NOMO-1 treated with dmso at 0.1 percent for 144 hours (cell line): ENCODE measurements around the gene KIF5B.
"Not testable (repeated sequence)": the region's sequence is repeated elsewhere in the genome, so short reads cannot be mapped to it uniquely, and the experiment has no call there.

Experiments used
- DNase-seq: peaks from one replicate; lab custom pipeline; 2025; ENCODE audit not compliant: unreplicated experiment; lab: John Stamatoyannopoulos, UW

KIF5B gene

GRCh38 chr10:32017044-32017443 lies 39.2 kb downstream of the KIF5B start:
- DNase-seq, result no peak

DNA sequence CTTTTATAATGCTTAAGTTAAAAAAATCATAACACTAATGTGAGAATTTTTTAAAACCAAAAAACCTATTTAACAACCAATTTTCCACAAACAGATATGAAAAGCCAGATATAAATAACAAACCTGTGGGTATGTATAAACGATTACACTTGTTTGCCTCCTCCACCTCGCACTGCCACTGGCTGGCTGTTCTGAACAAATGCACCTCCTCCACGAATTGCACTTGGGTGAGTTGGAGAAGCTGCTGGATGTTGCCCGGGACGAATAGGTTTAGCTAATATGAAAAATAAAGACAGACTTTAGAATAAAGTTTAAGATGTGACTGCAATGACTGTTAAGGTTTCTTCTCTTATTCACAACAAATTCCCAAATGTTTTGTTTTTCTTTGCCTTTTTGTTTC lies 40.8 kb downstream of the KIF5B start:
- DNase-seq, result no peak

DNA sequence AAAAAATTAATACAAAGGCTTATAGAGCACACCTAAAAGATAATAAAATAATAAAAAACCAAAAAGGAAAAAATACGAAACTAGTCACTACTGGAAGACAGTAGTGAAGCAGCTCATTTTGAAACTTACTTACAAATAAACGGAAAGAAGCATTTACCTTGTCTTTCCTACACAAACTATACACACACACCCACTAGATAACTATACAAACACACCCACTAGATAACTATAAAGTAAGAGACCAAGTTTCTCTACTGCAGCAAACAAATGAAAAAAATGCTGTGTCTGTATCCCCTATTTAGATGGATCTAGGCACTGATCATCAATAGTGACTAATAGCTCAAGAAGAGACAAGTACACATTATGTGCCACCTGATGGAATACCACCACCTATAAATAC lies 49.2 kb downstream of the KIF5B start:
- no peak for DNase-seq

DNA sequence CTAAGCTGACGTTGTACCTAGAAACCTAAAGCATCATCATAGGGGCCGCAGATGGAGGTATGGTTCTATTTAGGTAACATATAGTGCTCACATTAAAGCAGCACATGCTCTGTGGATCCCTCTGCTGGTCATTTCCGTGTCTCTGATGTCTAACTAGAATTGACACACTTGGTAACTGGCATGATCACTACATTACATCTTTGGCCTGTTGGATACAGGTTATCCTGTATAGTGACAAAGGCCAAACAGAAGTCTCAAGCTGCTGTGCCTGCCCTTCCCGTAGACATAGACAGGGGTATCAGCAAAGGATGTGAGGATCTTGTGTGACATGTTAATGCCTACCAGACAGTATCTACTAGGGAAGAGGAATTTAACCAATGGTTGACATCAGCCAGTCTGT lies 51.2 kb downstream of the KIF5B start:
- DNase-seq, result no peak

DNA sequence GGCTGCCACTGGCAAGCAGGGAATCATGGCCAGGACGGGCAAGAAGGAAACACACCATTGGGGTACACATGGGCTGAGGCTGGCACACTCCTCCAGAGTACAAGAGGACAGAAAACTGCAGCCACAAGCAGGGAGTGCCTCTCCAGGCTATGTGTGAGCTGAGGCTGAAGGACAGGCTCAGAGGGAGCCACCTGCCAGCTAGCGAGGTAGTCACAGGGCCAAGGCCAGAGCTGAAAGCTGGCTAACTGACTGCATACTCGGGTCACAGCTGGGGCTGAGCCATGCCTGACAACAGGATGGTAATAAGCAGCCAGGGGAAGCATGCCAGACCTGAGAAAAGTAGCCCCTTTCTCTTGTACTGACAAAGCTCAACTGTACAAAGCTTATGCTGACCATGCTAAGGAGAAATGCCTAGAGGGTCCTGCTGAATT lies 52.0 kb downstream of the KIF5B start:
- no peak for DNase-seq

DNA sequence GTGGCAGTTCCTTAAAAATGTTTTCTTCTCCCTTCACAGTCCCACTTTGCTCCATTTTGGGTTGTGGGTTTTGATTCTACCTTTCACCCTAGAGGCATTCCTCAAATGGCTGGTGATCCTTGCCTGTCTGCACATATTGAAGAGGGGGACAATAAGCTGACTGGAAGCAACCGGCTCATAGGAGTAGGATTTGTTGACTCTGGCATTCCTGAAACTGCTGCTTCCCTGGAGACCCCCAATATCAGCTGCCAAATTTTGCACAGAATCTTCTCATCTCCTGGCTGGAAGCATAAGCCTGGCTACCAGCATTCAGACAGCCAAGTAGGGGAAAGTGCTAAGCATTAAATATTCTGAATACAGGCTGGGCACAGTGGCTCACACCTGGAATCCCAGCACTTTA lies 53.7 kb downstream of the KIF5B start:
- no peak for DNase-seq

DNA sequence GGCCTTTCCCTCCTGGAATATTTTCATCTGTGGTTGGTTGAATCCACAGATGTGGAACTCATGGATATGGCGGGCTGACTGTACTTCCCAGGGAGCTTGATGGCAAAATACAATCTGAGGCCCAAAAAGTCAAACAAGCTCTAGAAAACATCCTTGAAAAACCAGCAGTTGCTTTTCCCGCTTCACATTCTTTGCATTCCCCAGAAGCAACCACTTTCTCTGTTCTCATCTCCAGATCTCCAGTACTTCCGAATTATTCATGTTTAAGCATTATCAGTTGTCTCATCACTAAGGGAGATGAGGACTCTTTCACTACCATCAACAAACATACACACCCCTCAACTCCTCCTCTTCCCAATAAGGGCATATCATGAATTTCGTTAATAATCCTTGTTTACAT lies 55.3 kb downstream of the KIF5B start:
- DNase-seq, result no peak

DNA sequence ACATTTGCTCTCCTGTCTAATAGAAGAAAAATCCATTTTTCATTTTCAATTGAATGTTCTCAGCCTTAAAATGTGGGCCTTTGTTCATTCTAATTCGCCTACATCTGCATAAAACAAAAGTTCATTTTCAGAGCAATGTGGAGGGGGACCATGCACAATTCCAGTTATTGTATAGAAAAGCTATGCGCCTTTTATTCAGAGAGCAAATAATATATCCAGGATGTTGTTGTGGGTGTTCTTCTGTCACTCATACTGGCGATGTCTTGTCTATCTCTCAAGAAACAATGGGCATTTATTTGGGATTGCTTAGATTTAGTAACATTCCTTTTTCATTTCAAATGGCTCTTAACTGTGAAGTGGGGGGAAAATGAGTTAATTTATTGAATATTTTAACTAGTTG lies 56.4 kb downstream of the KIF5B start:
- no peak for DNase-seq

GRCh38 chr10:31999070-31999660 lies 57.1 kb downstream of the KIF5B start:
- no peak for DNase-seq

- DNase-seq, result no peak
Measured at GRCh38 chr10:31994926-31995325, 61.3 kb downstream of the KIF5B start.

DNA sequence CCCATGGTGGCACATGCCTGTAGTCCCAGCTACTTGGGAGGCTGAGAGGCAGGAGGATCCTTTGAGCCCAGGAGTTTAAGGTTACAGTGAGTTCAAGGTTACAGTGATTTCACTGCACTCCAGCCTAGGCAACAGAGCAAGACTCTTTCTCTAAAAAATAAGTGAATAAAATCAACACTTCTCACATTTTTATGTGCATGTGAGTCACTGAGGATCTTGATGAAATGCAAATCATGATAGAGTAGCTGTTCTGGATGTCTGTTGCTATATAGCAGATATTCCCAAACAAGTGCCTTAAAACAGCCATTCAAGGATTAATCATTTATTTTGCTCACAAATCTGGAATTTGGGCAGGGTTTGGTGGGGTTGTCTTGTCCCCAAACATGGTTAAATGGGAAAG lies 65.3 kb downstream of the KIF5B start:
- DNase-seq, result no peak

GRCh38 chr10:31987786-31988185 lies 68.4 kb downstream of the KIF5B start:
- not testable (repeated sequence) for DNase-seq

GRCh38 chr10:31982111-31982510 lies 74.1 kb downstream of the KIF5B start:
- no peak for DNase-seq

- DNase-seq, result no peak
Measured at GRCh38 chr10:31980471-31980870, 75.8 kb downstream of the KIF5B start.

DNA sequence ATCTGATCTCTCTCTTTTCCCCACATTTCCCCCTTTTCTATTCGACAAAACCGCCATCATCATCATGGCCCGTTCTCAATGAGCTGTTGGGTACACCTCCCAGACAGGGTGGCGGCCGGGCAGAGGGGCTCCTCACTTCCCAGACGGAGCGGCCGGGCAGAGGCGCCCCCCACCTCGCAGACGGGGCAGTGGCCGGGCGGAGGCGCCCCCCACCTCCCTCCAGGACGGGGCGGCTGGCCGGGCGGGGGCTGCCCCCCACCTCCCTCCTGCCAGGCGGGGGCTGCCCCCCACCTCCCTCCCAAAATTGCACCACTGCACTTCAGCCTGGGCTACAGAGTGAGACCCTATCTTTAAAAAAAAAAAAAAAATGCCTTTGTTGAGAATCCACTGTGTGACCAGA lies 77.2 kb downstream of the KIF5B start:
- DNase-seq, result not testable (repeated sequence)

DNA sequence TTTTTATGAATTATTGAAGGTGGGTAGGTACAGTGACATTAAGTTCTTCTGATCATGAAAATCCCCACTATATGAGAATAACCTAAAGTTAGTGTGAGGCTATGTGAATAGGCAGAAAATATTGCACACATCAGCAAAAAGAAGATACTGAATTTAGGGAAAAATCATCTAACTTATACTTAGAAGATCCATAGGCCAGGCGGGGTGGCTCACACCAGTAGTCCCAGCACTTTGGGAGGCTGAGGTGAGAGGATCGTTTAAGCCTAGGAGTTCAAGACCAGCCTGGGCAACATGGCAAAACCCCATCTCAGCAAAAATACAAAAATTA lies 78.1 kb downstream of the KIF5B start:
- no peak for DNase-seq

DNA sequence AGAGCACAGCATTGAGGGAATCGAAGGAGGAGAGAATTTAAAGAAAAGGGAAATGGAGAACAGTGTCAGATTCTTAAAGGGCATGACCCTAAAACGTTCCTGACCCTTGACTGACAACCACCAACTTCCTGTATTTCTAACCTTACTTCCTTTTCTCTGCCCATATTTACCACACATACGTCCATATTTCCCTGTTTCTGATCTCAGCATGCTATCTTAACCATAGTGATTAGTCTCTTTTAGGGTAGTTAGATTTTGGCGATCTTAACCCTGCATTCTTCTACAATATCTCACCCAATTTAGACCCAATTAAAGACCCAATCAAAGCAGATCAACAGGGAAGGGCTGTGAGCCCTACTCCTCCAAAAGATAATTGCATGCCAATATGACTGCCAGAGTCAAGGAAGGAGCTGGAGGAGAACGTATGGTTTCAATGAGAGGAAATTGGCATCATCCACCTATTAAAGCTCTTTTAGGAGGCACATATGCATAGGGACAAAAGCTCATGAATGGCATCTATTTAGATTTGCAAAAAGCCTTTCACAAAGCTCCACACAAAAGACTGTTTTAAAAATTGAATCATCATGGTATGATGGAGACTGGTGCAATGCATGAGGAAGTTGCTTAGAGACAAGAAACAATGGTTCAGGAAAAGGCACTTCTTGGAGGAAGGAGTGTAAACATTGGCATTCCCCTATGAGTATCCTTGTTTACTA lies 78.6 kb downstream of the KIF5B start:
- DNase-seq, result peak; percentile 84

GRCh38 chr10:31975157-31975765 lies 81.0 kb downstream of the KIF5B start:
- DNase-seq, result no peak

DNA sequence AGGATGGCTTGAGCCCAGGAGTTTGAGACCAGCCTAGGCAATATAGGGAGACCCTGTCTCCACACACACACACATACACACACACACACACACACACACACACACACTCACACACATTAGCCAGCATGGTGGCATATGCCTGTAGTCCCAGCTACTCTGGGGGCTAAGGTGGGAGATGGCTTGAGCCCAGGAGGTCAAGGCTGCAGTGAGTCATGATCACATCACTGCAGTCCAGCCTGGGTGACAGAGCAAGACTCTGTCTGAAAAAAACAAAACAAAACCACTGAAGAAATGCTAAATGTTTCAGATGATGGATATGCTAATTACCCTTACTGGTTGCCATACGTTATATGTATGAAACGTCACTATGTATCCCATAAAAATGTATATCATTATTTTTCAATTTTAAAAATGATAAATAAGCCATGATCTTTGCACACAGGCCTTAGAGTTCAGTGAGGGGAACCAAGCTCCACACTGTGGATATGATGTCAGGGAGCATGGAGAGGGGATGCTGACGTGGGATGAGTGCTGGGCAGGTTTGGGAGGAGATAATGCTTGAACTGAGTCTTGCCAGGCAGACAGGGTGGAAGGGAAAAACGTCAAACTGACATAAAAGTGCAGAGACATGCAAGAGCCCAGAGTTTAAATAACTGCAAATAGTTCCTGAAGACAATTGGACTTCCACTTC lies 81.6 kb downstream of the KIF5B start:
- no peak for DNase-seq

DNA sequence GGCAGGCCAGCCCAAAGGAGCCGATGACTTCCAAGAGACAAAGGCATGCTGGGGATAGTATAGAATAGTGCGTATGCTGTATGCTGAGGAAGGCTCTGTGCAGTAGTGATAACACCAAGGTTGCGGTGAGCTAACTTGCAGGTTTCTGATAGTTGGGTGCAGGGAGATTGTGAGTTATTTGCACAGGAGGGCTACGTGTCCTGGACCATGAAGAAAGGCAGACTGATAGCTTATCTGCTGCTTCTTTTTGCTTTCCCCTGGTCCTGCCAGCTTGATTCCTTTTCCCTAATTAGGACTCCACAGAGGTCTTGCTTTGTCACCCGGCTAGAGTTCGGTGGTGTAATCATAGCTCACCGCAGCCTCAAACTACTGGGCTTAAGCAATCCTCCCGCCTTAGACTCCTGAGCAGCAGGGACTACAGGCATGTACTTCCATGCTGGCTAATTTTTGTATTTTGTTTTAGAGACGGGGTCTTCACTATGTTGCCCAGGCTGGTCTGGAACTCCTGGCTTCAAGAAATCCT lies 83.6 kb downstream of the KIF5B start:
- DNase-seq, result peak; percentile 73

GRCh38 chr10:31969847-31970246 lies 86.4 kb downstream of the KIF5B start:
- DNase-seq, result not testable (repeated sequence)

DNA sequence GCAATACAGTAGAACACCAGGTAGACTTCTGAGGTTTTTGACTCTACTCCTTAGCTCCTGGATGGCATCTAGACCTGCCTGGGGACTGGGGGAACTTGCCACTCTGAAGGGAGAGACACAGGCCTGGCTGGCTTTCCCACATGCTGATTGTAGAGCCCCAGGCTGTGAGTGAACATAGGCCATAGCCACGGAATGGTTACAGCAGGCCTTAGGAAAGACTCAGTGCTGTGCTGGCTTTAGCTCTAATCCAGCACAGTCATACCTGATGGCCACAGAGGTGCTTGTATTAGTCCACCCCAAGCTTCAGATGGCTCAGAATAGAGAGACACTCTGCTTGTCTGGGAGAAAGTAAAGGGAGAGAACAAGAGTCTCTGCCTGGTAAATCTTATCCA lies 92.6 kb downstream of the KIF5B start:
- DNase-seq, result no peak
